ENCODE measurements around the gene ZNF425.
"Not testable (repeated sequence)": the region's sequence is repeated elsewhere in the genome, so short reads cannot be mapped to it uniquely, and the experiment has no call there.

Gene ZNF425

GRCh38 chr7:149071641-149072437 is 54.3 kb downstream of the ZNF425 start:
- peak; percentile 52 for DNase-seq (ENCODE audit: low spot score)

DNA sequence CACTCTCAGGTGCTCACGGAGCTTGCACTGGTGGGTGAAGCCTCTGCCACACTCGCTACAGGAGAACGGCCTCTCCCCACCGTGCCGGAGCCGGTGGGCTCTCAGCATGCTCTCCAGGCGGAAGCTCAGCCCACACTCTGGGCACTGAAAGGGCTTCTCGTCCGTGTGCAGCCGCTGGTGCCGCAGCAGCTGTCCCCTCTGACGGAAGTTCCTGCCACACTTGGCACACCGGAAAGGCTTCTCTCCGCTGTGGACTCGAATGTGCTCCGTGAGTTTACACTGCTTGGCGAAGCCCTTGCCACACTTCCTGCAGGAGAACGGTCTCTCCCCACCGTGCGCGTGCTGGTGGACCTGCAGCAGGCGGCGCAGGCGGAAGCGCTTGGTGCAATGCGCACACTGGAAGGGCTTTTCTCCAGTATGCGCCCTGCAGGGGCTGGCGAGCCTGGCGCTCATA is 54.9 kb downstream of the ZNF425 start:
- DNase-seq (ENCODE audit: low spot score), result no peak

GRCh38 chr7:149070372-149071125 is 55.6 kb downstream of the ZNF425 start:
- DNase-seq (ENCODE audit: low spot score), result no peak

DNA sequence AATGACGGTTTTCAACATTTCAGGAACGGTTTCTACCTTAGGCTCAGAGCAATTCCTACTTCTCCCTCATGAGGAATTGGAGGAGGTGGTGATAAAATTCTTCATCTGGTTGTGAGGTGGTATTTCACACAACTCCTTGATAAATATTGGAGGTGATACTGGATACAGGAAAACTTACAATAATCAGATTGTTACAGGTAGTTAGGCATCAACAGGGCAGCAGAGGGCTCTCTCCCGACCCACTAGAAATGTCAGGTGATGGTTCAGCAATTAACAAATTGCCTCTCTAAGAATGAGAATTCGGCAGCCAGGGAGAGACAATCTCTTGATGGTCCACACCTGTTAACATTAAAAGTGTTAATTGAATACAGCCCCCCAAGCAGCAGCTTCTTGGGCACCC is 58.3 kb downstream of the ZNF425 start:
- no peak for DNase-seq (ENCODE audit: low spot score)

GRCh38 chr7:149063476-149063875 is 62.6 kb downstream of the ZNF425 start:
- no peak for DNase-seq (ENCODE audit: low spot score)

DNA sequence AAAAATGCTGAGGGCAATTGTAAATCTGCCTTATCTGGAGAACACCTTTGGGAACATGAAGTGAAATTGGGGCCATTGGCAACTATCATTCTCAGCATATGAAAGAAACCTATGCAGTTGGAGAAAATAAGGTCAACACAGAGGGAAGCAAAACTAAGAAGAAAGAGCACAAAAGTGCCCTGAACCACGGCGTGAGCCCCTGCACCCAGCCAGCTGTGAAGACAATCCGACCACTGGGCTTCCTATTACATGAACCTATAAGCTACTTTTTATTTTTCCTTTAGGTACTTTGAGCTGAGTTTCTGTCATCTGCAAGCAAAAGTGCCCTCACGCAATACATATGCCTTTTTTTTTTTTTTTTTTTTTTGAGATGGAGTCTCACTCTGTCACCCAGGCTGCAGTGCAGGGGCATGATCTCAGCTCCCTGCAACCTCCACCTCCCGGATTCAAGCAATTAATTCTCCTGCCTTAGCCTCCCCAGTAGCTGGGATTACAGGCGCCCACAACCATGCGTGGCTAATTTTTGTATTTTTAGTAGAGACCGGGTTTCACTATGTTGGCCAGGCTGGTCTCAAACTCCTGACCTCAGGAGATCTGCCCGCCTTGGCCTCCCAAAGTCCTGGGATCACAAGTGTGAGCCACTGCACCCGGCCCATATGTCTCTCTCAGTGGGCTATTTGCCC is 63.8 kb downstream of the ZNF425 start:
- not testable (repeated sequence) for DNase-seq (ENCODE audit: low spot score)

DNA sequence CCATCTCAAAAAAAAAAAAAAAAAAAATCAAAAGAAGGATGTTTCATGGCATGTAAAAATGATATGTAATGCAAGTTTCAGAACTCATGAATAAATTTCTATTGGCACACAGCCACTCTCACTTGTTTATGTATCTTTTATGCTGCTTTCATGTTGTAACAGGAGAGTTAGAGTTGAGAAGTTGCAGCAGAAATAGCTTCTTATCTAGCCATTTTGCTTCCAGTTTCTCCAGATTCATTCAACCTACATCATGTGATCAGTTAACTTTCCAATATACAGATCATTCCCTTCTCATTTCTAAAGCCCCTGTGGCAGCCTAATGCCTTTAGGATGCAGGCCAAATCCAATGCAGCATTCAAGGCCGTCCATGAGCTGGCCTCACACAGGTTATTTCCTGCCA is 66.0 kb downstream of the ZNF425 start:
- DNase-seq (ENCODE audit: low spot score), result no peak

- DNase-seq (ENCODE audit: low spot score), result no peak
These were observed 72.2 kb downstream of the ZNF425 start for GRCh38 chr7:149053885-149054284.

DNA sequence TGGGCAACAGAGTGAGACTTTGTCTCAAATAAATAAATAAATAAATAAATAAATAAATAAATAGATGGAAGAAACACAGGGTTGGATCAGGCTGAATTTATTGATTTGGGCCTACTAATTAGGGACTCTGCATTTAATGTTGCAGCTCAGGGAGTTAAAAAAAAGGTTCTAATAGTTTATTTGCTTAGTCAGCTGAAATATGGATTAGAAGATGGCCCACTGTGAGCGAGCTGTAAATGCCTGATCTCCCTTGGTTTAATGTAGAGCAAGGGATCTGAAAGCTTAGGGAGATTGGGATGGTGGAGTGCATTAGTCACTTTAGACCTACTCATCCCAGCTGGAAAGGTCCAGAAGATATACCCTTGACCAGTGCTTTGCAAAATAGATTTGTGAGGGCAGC is 72.7 kb downstream of the ZNF425 start:
- no peak for DNase-seq (ENCODE audit: low spot score)

All from CD4-positive, alpha-beta T cell treated with Interleukin-2 at 100 ng/mL for 4 hours (primary cell).